Thyroid gland (tissue), 4 donors: ENCODE data around the gene PAM.

Experiments
- POLR2A ChIP-seq, 2 donors: fragments of 450-650 bp; IDR thresholded peaks; one replicate each; pipeline ENCODE4 v1.6.1; 2017; ENCODE audit warnings: antibody characterized with exemption in 2 of 2, mild to moderate bottlenecking in 2 of 2, moderate library complexity in 1 of 2
- TF ChIP-seq, protein P1 (sequence below), 6 experiments: fragments of 200-600 bp in 3 of 6; fragments of 450-650 bp in 3 of 6; sonication (generic) in 3 of 6; IDR thresholded peaks; one replicate each; pipeline ENCODE4 v1.5.1; 2016 to 2019; ENCODE audit warnings: antibody characterized with exemption in 6 of 6, mild to moderate bottlenecking in 2 of 6, inconsistent platforms in 1 of 6, moderate library complexity in 1 of 6

GRCh38 chr5:102857076-102857818 is 102.1 kb downstream of the PAM start:
- TF ChIP-seq, protein P1, sequence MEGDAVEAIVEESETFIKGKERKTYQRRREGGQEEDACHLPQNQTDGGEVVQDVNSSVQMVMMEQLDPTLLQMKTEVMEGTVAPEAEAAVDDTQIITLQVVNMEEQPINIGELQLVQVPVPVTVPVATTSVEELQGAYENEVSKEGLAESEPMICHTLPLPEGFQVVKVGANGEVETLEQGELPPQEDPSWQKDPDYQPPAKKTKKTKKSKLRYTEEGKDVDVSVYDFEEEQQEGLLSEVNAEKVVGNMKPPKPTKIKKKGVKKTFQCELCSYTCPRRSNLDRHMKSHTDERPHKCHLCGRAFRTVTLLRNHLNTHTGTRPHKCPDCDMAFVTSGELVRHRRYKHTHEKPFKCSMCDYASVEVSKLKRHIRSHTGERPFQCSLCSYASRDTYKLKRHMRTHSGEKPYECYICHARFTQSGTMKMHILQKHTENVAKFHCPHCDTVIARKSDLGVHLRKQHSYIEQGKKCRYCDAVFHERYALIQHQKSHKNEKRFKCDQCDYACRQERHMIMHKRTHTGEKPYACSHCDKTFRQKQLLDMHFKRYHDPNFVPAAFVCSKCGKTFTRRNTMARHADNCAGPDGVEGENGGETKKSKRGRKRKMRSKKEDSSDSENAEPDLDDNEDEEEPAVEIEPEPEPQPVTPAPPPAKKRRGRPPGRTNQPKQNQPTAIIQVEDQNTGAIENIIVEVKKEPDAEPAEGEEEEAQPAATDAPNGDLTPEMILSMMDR (IDR thresholded peaks at IDR 0.05) = no peak
- TF ChIP-seq POLR2A (IDR thresholded peaks at IDR 0.05) = no peak
